Spleen (tissue), 7 donors: ENCODE measurements around the gene FHIT.

Source experiments
- POLR2A ChIP-seq, 3 donors: fragments of 450-650 bp; IDR thresholded peaks; one replicate each; pipeline ENCODE4 v1.5.1; 2017; ENCODE audit warnings: antibody characterized with exemption in 3 of 3, mild to moderate bottlenecking in 1 of 3
- POLR2AphosphoS5 ChIP-seq, 3 donors: sonication (generic); formaldehyde crosslinking; IDR thresholded peaks; one replicate each; pipeline ENCODE4 v1.5.1; 2017; ENCODE audit warnings: antibody characterized with exemption in 3 of 3
- TF ChIP-seq, protein P1 (sequence below), 11 experiments: fragments of 200-600 bp in 7 of 11; fragments of 450-650 bp in 4 of 11; sonication (generic) in 4 of 11; IDR thresholded peaks in 8 of 11; conservative IDR thresholded peaks in 3 of 11; 1 replicate in 7 of 11; 2 replicates in 4 of 11; pipeline versions ENCODE4 v1.4.0 to v1.8.0; 2016 to 2021; ENCODE audit warnings: antibody characterized with exemption in 11 of 11, inconsistent platforms in 4 of 11, mild to moderate bottlenecking in 1 of 11
- donor health status: DM: no; HTN: no; CAD: no; lungs with moderate emphysema.
- donor health status: DM: no; HTN: no; CAD: no.
- donor health status: DM: no; HTN: no; CAD: no.

DNA sequence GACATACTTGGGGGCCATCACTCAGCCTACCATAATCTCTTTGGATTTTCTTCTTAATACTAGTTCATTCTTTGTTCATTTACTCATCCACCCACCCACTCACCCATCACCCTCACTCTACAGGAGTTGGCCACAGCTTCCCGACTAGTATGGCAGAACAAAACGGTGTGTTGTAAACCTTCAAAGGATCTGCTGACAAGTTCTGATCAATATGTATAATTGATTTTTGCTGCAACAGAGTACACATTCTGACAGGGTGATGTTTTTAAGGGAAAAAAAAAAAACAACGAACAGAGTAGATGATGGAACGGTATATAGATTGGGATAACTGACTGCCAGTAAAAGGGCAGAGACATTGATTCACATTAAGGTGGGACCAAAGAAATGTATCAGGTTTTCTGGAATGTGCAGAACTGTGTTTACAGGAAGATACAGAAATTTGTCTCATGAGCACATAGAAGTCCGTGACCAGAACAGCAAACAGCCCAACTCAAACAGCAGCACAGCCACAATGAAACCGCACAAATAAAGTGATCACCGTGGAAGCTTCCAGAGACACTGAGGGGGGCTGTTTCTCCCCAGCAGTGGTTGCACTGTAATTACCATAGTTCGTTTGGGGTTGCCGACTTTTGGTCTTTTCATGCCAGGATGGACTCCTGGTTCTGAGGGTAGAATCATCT, 931.9 kb downstream of the FHIT start:
- TF ChIP-seq, protein P1, sequence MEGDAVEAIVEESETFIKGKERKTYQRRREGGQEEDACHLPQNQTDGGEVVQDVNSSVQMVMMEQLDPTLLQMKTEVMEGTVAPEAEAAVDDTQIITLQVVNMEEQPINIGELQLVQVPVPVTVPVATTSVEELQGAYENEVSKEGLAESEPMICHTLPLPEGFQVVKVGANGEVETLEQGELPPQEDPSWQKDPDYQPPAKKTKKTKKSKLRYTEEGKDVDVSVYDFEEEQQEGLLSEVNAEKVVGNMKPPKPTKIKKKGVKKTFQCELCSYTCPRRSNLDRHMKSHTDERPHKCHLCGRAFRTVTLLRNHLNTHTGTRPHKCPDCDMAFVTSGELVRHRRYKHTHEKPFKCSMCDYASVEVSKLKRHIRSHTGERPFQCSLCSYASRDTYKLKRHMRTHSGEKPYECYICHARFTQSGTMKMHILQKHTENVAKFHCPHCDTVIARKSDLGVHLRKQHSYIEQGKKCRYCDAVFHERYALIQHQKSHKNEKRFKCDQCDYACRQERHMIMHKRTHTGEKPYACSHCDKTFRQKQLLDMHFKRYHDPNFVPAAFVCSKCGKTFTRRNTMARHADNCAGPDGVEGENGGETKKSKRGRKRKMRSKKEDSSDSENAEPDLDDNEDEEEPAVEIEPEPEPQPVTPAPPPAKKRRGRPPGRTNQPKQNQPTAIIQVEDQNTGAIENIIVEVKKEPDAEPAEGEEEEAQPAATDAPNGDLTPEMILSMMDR (IDR thresholded peaks at IDR 0.05 in 8 of 11, conservative IDR thresholded peaks at IDR 0.05 in 3 of 11) = no peak
- TF ChIP-seq POLR2AphosphoS5 (IDR thresholded peaks at IDR 0.05) (no peak), POLR2A (IDR thresholded peaks at IDR 0.05) (no peak)
